NCI-H2196 treated with DMSO at 0.1 percent for 48 hours (cell line): ENCODE data around the gene PCBD2.
"Not testable (repeated sequence)": the region's sequence is repeated elsewhere in the genome, so short reads cannot be mapped to it uniquely, and the experiment has no call there.

ENCODE experiments used
- DNase-seq: peaks from one replicate; lab custom pipeline; 2025; ENCODE audit not compliant: unreplicated experiment; lab: John Stamatoyannopoulos, UW

Gene PCBD2

DNA sequence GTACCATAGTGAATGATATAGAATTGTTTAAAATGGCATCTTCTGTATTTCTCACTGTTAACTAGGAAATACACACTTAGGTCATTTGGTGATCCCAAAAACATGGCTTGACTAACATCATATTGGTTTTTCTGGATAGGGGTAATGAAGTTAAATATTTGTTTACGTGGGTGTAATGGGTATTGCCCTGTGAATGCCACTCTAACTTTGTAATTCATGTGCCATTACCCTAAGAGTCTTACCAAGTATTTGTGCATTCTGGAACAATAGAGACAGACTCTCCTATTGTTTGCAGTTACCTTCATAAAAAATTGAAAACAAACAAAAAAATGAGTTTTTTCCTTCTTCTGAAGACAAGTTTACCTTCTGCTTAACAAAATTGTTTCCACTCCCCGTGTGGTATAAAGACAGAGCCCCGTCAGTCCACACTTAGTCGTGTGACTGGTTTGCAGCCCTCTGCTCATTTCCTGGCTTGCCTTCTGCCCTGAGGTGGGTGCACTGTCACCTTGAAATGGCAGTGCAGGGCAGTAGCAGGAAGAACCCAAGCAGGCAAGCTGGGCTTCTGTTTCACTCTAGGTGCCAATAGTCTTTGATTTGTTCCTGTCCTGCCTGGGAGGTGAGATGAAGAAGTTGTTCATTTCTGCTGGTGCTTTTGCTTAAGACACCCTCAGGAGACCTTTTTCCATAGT, 53.1 kb downstream of the PCBD2 start:
- no peak for DNase-seq

DNA sequence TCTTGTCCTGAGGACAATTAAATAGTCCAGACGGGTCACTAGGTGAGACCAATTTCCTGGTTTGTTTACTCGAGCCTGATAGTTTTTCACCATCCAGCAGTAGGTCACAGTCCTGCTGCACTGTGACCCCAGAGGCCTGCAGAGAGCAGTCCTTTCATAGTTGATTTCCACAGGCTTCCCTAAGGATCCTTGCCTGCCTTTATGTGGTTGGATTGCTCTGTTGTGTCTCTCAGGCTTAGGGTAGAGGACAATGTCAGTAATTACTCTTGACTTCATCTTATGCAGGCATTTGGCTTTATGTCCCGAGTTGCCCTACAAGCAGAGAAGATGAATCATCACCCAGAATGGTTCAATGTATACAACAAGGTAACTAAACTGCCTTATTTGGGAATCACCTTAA, 53.8 kb downstream of the PCBD2 start:
- DNase-seq = no peak

DNA sequence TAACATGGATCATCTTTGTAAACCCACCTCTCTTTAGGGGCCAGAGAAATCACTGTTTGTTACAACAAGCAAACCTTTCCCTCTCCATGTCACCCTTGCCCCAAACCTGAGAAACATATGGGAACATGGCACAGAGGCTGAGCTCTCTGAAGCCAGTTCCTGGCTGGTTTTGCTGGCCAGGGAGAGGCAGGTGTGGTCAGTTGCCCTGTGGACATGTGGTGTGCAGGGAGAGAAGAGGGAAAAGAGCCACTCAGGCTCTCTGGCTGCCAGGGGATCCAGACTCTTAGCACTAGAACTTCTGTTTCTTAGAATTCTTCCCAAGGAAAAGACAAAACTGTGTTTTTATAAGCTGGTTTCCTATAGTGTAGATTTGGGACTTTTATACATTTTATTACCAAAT, 58.2 kb downstream of the PCBD2 start:
- DNase-seq = no peak

DNA sequence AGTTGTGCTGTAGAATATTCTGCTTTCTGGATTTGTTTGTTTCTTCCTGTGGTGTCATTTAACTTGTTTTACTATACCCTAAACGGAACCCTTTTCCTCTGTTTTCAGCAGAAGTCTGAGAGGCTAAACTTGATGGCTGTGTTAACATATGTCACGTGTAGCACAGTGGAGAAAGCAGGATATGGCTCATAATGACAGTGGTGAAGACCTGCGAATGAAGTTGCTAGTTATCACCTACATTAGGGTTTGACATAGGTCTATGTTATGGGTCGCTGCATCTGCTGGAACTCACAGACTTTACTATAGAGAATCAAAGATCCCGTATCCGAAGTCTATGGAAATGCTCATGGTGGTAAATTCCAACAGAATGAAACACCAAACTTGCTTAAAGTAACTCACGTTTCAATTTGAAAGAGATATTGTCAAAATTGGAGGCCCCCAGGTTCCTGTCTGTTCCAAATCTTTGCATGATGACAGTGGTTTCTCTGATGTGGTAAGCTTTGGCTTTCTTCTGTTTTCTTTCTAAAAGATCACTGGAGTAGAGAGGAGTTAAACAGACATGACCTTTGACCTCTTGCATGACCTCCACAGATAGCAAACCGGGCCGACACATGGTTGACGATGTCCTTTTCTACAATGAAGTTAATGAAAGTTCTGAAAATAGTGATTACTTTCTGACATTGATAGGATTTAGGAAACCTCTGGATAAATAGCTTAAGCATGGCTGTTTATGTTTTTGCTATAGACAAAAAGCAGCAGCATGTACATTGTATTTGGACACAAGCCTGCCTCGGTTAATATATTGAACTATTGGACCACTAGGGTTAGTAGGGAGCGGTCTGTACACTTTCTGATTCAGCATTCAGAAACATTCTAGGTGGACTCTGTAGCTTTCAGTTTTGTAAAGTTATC, 59.7 kb downstream of the PCBD2 start:
- no peak for DNase-seq

DNA sequence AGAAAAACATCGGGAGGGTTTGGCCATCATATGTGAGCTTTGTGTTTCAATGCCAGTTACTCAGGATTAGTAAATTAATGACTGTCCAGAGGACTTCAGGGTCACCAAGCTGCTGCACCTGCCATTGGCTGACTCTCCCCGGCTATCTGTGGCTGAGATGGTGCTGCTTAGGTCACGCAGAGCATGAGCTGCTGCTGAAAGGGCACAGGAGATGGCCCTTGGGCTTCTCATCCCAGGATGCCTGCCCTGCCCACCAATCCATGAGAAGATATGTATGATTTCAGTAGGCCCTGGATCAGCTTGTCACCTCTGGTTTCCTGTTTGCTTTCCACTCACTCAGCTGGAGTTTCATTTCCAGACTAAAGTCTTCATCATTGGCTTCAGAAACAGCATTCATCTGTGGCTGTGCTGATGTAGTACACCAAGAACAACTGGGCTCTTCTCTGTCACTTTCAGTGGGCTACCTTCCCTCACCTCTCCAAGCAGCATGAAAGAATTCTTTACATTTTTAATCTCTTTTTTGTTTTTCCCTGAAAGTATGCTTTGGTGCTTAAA, 60.4 kb downstream of the PCBD2 start:
- DNase-seq = no peak

DNA sequence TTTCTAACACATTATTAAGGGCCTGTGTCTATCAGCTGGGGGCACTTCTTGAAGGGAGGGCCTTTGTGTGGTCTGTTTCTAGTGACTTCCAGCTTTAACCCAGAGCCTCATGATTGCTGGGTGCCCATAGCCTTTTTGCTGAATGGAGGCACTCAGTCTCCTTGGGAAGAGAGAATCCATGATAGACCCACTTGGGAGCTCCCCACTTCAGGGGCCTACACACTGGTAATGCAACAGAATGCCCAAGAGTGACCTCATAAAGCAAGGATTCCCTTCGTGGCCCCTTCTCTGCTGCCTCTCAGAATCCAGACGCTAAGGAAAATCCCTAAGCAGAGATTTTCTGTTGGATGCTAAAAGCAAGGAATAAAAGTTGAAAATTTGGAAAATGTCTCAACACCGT, 62.7 kb downstream of the PCBD2 start, which contains the start of gene CATSPER3:
Gene CATSPER3 (plus strand): TSS at position 301 of the 400 bp plus-strand sequence. CDS start 85 bp downstream, at position 386.
- no peak for DNase-seq

DNA sequence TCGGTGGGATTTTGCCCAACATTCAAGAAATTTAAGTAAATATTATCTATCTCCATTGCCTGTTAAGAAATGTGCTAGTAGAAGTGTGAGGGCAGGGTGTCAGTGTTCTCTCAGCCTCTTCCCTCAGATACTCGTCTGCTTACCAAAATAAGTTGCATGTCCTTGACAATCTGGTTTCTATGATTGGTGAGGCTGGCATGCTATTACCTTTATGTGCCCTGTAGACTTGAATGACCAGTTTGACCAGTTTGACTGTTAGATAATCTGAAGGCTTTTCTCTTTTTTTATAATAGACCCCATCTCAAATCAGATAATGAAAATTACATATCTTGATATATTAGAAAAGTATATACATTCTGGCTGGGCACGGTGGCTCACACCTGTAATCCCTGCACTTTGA, 63.1 kb downstream of the PCBD2 start:
- no peak for DNase-seq

DNA sequence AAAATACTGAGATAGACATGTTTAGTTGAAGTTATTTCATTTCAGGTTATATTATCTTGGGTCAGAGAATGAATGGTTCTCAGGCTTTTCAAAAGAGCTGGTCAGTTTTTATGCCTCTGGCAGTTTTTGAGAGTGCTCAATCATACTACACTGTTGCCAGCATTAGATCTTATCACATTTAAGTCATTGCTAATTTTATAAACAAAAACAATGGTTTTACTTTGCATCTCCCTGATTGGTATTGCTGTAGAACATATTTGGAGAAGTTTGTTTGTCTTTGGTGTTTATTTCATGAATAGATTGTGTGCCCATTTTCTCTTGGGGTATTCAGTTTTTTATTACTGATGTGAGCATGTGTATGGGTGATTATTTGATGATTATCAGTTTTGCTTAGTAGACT, 64.2 kb downstream of the PCBD2 start:
- no peak for DNase-seq

DNA sequence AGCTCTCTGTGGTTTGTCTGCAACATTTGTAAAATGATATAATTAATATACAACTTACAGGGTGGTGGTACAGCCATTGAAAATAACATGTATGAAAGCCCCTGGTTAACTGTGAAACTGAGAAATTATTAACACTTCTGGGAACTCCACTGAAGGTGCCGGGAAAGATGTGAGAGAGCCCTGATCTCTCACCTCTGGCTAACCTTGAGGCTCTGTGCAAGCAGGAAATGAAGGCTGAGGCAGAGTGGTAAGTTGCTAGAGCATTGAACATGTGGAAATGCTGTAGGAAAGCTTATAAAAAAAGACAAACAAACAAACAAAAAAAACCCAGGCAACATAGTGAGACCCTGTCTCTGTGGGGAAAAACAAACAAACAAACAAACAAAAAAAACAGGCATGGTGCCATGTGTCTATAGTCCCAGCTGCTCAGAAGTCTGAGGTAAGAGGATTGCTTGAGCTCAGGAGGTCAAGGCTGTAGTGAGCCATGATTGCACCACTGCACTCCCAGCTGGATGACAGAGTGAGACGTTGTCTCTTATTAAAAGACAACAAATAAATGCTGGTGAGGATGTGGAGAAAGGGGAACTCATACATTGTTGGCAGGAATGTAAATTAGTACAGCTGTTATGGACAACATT, 70.3 kb downstream of the PCBD2 start:
- no peak for DNase-seq

DNA sequence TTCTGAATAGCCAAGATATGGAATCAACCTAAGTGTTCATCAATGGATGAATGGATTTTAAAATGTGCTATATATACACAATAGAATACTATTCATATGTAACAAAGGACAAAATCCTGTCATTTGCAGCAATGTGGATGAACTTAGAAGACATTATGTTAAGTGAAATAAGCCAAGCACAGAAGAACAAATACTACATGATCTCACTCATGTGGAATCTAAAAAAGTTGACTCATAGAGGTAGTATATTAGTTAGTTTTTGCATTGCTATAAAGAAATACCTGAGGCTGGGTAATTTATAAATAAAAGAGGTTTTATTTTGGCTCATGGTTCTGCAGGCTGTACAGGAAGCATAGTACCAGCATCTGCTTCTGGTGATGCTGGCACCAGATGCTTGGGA, 70.9 kb downstream of the PCBD2 start:
- no peak for DNase-seq

DNA sequence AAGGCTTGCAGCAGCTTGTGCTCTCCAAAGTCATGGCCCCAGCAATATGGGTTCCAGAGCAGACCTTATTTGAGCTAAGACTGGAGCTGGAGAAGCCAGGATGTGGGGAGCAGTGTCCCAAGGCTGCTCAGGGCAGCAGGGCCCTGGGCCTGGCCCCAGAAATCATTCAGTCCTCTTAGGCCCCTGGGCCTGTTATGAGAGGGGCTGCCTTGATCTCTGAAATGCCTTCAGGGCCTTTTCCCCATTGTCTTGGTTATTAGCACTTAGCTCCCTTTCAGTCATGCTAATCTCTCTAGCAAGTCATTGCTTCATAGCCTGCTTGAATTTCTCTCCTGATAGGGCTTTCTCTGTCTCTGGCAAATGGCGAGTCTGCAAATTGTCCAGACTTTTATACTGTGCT, 71.9 kb downstream of the PCBD2 start:
- no peak for DNase-seq

DNA sequence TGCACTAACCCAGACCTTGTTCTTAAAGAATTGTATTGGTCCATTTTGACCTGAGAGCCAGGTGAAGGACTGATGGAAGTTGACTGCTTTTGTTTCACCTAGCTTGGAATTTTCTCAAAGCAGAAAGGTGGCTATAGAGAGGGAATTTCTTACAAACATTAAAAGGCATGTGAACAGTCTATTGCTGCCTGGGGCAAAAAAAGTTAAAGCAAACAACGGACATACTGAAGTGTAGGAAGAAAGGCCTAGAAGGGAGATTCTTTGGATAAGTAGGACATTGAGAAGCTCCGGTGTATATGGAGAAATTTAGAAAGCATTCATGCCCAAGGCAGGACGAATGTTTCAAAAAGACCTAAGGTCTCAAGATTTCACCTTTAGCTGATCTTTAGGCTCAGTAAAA, 74.5 kb downstream of the PCBD2 start:
- DNase-seq = no peak

DNA sequence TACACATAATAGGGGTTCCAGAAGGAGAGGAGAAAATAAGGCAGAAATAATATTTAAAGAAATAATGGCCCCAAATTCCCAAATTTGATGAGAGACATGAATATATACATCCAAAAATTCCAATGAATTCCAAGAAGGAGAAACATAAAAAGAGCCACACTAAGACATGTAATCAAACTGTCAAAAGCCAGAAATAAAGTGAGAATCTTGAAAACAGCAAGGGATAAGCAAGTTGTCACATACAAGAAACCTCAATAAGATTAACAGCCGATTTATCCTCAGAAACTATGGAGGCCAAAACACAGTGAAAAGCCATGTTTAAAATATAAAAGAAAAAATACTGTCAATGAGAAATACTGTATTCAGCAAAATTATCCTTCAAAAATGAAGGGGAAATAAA, 77.3 kb downstream of the PCBD2 start:
- no peak for DNase-seq

DNA sequence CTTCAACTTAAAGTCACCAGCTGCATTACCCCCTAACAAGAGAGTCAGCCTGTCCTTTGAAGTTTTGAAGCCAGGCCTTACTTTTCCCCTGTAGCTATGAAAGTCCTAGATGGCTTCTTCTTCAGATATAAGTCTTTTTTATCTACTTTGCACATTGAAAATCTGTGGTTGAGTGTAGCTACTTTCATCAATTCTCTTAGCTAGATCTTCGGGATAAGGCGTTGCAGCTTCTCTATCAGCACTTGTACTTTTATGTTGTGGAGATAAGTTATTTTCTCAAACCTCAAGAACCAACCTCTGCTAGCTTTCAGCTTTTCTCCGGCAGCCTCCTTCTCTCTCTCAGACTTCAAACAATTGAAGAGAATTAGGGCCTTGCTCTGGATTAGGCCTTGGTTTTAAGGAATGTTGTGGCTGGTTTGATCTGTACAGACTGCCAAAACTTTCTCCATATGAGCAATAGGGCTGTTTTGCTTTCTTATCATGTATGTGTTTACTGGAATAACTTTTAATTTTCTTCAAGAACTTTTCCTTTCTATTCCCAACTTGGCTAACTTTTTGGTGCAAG, 84.4 kb downstream of the PCBD2 start:
- no peak for DNase-seq

DNA sequence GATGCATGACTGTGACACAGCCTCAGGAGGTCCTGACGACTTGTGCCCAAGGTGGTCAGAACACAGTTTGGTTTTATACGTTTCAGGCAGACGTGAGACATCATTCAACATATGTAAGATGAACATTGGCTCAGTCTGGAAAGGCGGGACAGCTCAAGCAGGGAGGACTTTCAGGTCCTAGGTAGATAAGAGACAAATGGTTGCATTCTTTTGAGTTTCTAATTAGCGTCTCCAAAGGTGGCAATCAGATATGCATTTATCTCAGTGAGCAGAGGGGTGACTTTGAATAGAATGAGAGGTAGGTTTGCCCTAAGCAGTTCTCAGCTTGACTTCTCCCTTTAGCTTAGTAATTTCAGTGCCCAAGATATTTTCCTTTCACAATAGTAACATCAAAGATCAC, 85.3 kb downstream of the PCBD2 start:
- not testable (repeated sequence) for DNase-seq

DNA sequence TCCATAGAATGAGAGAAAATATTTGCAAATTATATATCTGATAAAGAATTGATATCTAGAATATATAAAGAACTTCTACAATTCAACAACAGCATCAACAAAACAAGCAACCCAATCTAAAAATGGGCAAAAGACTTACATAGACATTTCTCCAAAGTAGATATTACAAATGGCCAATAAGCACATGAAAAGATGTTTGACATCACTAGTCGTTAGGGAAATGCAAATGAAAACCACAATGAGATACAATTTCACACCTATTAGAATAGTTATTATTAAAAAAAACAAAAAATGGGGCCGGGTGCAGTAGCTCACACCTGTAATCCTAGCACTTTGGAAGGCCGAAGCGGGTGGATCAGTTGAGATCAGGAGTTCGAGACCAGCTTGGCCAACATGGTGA, 87.2 kb downstream of the PCBD2 start:
- DNase-seq = no peak

DNA sequence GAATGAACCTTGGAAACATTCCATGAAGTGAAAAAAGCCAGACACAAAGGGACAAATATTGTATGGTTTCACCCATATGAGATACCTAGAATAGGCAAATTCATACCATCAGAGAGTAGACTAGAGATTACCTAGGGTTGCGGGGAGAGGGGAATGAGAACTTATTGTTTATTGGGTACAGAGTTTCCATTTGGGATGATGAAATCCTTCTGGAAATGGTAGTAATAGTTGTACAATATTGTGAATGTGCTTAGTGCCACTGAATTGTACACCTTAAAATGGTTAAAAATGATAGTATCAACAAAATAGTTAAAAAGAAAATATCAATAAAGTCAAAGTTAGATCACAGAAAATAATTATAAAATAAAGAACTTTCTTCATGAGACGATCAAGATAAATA, 88.2 kb downstream of the PCBD2 start:
- no peak for DNase-seq

DNA sequence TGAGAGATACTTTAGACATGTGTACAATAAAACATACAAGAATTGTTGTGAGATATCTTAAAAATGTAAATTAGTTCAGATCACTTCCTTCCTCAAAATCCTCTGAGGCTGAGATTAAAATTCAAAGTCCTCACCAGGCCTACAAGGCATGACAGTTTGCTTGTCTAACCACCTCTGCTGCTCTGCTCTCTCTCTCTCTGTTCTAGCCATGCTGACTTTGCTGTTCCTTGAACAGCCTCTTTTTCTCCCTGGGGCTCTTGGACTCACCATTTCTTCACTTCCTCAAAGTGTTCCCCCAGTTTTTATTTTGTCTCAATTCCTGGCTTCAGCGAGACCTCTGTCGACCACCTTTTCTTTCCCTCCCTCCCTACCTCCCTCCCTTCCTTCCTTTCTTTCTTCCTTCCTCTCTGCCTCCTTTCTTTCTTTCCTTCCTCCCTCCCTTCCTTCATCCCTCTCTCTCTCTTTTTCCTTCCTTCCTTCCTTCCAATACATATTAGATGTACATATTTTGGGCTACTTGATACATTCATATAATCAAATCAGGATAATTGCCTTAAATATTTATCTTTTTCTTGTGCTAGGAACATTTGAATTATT, 89.7 kb downstream of the PCBD2 start:
- DNase-seq = no peak

DNA sequence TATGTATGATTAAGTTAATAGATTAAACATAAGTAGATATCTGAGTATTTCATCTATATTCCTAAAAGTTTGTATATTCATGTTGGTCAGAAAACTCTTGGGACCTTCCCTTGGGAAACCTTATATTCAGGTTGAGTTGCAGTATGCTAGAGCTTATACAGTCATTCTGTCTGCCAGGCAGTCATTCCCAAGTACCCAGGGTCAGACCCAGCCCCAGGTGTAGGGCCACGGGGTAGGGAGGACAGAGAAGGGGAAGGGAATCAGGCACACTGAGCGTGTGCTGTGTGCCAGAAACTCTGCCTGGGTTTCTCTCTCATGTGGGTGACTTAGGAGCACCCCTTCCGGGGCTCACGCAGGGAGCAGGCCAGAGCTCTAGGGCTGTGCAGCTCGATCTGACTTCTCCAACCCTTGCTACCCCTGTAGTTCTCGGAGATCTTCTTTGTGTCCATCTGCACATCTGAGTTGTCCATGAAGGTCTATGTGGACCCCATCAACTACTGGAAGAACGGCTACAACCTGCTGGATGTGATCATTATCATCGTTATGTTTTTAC, 91.0 kb downstream of the PCBD2 start:
- no peak for DNase-seq

DNA sequence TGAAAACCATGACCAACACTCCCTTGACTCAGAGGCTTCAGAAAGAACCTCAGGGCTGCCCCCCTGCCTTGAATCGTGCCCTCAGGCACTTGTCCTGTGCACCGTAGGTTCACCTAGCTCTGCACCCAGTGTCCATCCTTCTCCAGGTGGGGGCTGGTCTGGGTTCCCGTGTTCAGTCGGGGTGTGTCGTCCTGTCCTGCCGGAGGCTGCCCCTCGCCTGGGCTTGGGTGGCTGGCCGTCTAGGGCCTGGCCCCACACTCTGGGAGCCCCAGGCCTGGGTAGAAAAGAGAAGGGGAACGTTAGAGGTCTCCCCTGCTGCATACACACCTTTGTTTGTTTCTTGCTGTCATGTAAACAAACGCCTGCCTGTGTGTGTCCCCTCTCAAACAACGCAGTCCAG, 92.1 kb downstream of the PCBD2 start:
- DNase-seq = no peak

DNA sequence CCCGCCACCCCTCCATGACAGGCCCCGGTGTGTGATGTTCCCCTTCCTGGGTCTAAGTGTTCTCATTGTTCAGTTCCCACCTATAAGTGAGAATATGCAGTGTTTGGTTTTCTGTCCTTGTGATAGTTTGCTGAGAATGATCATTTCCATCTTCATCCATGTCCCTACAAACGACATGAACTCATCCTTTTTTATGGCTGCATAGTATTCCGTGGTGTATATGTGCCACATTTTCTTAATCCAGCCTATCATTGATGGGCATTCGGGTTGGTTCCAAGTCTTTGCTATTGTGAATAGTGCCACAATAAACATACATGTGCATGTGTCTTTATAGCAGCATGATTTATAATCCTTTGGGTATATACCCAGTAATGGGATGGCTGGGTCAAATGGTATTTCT, 93.1 kb downstream of the PCBD2 start:
- DNase-seq = not testable (repeated sequence)
